SK-N-SH treated with all-trans-retinoic acid at 6 μM for 48 hours (cell line): ENCODE measurements around the gene FCGR3A.
"Not testable (repeated sequence)": the region's sequence is repeated elsewhere in the genome, so short reads cannot be mapped to it uniquely, and the experiment has no call there.

Experiments
- ARNTL ChIP-seq: fragments of 450-650 bp; formaldehyde crosslinking; IDR thresholded peaks from 2 replicates; pipeline ENCODE4 v1.5.0; 2020; ENCODE audit warnings: low read depth, mild to moderate bottlenecking, moderate library complexity, borderline replicate concordance
- BACH2 ChIP-seq: fragments of 250-450 bp; sonication (Bioruptor Pico); IDR thresholded peaks from 2 replicates; pipeline ENCODE4 v1.9.0; 2021; ENCODE audit warnings: mild to moderate bottlenecking, borderline replicate concordance
- CSDC2 ChIP-seq: fragments of 250-450 bp; sonication (Bioruptor Pico); IDR thresholded peaks from 2 replicates; pipeline ENCODE4 v1.5.0; 2020; ENCODE audit warnings: mild to moderate bottlenecking, moderate library complexity
- ZC3H10 ChIP-seq: fragments of 250-450 bp; sonication (Bioruptor Pico); IDR thresholded peaks from 2 replicates; pipeline ENCODE4 v1.5.1; 2021; ENCODE audit warnings: mild to moderate bottlenecking, moderate library complexity
- ZFP3 ChIP-seq: fragments of 250-450 bp; sonication (Bioruptor Pico); IDR thresholded peaks from 2 replicates; pipeline ENCODE4 v1.5.0; 2020; ENCODE audit warnings: mild to moderate bottlenecking, moderate library complexity
- ZFP30 ChIP-seq: fragments of 450-650 bp; formaldehyde crosslinking; IDR thresholded peaks from 2 replicates; pipeline ENCODE4 v1.5.0; 2022; ENCODE audit warnings: mild to moderate bottlenecking, moderate library complexity
- ZNF565 ChIP-seq: fragments of 450-650 bp; formaldehyde crosslinking; conservative IDR thresholded peaks from 2 replicates; pipeline ENCODE4 v1.5.0; 2020; ENCODE audit warnings: low read depth, mild to moderate bottlenecking, moderate library complexity

GRCh38 chr1:161525918-161526317 is 23.7 kb downstream of the FCGR3A start:
- not testable (repeated sequence) for TF ChIP-seq BACH2; ZNF565 (CRISPR knock-in tag); ARNTL (CRISPR knock-in tag); ZFP3 (CRISPR knock-in tag); CSDC2 (CRISPR knock-in tag); ZC3H10 (CRISPR knock-in tag); ZFP30
